Stimulated activated CD8-positive, alpha-beta memory T cell treated with anti-CD3 and anti-CD28 coated beads, Interleukin-12 subunit alpha, Interleukin-12 subunit beta, amount 100 ng/mL, for 24 hours (primary cell): Measurements from ENCODE around the gene COL4A2.
"Not testable (repeated sequence)": the region's sequence is repeated elsewhere in the genome, so short reads cannot be mapped to it uniquely, and the experiment has no call there.

Experiments used
- DNase-seq: peaks from one replicate; pipeline ENCODE4 v3.0.0-alpha.2; 2020; ENCODE audit errors: extremely low read depth

The COL4A2 gene

DNA sequence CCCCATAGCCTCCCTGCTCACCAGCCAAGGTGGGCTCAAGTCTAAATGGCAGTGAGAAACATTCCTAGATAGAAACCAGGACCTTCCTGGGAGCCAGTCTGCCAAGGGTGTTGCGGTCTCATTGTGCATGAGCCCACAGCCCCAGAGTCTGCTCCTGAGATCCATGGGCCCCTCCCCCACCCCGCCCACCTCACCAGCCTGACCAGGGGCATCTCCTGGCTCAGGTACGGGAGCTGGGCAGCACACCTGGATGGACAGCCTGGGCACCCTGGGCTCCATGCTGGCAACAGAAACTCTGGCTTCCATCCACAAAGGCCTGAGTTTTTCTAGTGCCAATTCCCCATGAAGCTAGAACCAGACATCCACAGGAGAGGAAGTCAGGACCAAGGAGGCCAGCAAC is 188.8 kb downstream of the COL4A2 start:
- no peak for DNase-seq

- DNase-seq = no peak
Observed at GRCh38 chr13:110496281-110496680, 189.2 kb downstream of the COL4A2 start.

GRCh38 chr13:110497003-110497402 is 189.9 kb downstream of the COL4A2 start:
- DNase-seq = no peak

DNA sequence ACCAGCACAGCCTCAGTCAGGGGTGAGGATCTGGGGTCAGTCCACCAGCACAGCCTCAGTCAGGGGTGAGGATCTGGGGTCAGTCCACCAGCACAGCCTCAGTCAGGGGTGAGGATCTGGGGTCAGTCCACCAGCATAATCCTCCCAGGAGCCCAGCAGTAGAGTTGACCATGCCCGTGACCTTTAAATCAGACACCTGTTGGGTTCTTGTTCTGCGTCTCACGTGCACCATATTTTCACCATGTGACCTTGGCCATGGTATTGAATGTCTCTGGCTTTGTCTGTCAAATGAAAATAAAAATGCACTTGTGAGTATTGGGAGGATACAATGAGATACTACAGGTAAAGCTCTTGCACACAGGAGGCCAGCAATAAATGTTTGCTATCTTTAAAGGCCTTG is 190.8 kb downstream of the COL4A2 start:
- not testable (repeated sequence) for DNase-seq

DNA sequence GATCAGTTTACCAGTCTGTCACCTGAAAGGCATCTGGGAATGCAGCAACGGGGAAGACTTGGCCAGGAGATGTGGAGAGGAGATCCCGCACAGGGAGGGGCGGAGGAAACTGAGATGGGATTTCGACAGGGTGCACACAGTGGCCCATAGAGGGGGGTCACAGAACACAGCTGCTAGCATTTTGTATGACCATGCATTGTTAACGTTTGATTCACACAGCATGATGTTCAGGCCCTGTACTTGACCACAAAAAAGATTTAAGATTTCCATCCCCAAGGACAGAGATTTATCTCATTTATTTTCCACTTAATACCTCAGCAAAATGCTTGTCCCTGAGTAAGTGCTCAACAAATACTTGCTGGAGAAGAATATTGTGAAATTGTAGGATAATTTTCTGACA is 191.2 kb downstream of the COL4A2 start:
- DNase-seq = no peak

GRCh38 chr13:110498765-110499164 is 191.7 kb downstream of the COL4A2 start:
- no peak for DNase-seq

GRCh38 chr13:110499621-110500281 is 192.7 kb downstream of the COL4A2 start:
- no peak for DNase-seq

- DNase-seq = no peak
Observed at GRCh38 chr13:110500341-110500740, 193.3 kb downstream of the COL4A2 start.

DNA sequence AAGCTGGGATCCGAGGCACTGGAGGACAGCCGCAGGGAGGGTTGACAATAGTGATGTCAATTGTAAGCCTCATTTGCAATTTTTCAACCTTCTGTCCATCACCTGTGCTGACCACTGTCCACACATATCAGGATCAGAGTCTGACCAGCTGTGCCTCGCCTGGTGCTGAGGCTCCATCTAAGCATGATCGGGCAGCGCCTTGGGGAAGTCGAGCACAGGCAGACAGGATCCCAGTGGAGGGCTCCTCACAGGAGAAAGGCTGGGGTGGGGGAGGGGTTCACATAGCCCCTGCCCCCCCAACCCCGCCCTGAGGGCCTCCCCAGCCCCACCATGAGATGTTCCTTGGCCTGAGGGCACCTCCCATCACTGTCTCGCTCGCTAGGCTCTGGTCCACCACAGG is 194.1 kb downstream of the COL4A2 start:
- DNase-seq = no peak

GRCh38 chr13:110503037-110503901 is 196.2 kb downstream of the COL4A2 start:
- DNase-seq = no peak

DNA sequence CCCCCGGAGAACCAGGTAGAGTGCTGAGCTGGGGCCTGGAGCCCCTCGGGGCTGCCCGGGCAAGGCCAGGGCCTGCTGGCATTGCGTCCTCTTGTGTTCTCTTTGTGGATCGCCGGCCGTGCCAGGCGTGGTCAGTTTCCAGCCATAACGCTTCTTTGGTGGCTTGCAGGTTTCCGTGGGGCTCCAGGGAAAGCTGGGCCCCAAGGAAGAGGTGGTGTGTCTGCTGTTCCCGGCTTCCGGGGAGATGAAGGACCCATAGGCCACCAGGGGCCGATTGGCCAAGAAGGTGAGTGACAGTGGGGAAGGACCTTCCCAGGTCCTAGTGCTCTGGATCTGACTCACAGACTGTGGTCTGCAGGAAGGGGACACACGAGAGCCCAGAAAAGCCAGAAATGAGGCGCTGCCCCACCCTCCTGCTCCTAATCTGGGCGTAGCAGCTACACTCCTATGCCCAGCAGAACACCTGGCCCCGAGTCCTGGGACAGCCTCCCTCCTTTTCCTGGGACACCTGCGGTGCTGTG is 197.0 kb downstream of the COL4A2 start:
- no peak for DNase-seq

GRCh38 chr13:110505594-110505993 is 198.5 kb downstream of the COL4A2 start:
- no peak for DNase-seq

- no peak for DNase-seq
Observed at GRCh38 chr13:110506396-110506795, 199.3 kb downstream of the COL4A2 start.

DNA sequence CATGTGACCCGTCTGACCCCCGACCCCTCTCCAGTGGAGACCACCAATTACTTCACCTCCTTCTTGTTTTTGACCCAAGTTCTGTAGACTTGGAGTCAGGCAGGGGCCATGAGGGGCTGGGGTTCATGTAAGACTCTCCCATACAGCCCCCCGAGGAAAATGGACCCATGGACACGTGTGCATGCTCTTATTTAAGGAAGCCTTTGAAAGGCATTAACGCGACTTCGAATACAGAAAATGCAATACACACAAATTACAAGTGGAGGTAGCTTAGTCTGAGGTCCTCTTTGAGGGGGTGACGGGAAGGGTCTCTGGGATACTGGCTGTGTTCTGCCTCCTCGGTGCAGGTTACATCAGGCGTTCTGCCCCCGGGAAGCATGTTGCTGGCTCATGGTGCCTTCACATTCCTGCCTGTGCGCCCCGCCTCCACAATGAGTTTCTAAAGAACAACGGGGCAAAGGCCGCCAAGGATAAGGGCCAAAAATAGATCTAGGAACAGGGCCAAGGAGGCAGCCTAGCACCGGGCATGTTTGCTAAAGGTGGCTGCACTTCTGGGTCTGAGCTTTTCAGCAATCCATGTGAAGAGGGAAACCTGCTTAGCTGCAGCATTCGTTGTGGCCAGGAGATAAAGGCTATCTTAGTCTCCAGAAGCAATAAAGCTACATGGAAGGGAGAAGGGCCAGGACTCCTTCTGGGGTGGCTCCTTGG is 199.9 kb downstream of the COL4A2 start:
- DNase-seq = no peak

GRCh38 chr13:110507678-110508381 is 200.7 kb downstream of the COL4A2 start:
- DNase-seq = no peak

DNA sequence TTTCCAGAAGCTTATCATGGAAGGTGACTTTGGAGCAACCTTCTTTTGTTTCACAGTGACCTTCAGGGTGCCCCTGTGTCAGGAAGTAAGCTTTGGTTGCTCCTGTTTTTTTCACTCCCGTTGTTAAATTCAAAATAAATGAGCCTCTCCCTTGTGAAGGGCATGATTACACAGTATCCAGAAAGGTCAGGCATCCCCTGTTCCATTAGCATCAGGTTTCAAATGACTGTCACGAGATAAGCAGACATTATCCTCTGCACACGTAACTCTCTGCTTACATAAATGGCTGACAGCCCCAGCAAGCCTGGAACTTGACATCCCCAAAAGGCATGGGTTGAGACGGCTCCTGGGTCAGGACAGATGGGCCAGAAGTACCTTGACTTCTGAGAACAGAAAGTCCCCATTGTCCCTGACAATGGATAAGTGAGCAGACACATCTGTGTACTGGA is 202.4 kb downstream of the COL4A2 start:
- no peak for DNase-seq

GRCh38 chr13:110509971-110510786 is 203.1 kb downstream of the COL4A2 start:
- no peak for DNase-seq

GRCh38 chr13:110511509-110512181 is 204.6 kb downstream of the COL4A2 start:
- no peak for DNase-seq

DNA sequence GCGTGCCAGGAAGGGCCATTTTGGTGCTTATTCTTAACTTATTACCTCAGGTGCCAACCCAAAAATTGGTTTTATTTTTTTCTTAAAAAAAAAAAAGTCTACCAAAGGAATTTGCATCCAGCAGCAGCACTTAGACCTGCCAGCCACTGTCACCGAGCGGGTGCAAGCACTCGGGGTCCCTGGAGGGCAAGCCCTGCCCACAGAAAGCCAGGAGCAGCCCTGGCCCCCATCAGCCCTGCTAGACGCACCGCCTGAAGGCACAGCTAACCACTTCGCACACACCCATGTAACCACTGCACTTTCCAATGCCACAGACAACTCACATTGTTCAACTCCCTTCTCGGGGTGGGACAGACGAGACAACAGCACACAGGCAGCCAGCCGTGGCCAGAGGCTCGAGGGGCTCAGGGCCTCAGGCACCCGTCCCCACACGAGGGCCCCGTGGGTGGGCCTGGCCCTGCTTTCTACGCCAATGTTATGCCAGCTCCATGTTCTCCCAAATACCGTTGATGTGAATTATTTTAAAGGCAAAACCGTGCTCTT is 205.2 kb downstream of the COL4A2 start:
- DNase-seq = no peak

DNA sequence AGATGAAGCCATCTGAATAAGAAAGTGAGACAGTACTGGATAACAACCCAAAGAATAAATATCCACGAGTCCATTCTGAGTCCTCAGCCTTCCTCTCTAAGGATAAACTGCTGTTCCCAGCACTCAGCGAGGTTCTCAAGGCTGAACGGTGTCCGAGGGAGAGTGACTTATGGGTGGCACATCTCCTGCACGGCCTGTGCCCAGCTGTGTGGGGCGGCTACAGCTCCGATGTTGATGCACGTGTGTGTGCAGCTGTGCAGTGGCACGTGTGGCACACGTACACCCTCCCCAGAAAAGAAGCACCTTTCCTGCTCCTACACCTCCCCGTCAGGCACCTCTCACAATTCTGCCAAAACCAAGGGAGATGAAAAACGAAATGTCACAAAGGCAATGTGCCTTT is 209.4 kb downstream of the COL4A2 start:
- no peak for DNase-seq
